Central memory CD8-positive, alpha-beta T cell (primary cell): ENCODE data around the gene SDHAF2.
"Not testable (repeated sequence)": the region's sequence is repeated elsewhere in the genome, so short reads cannot be mapped to it uniquely, and the experiment has no call there.

Experiments
- ATAC-seq: fragments of 150-1000 bp; cut with Tn5 transposase; replicated peaks from 2 replicates; pipeline ENCODE4 v1.10.0; 2022; ENCODE audit warnings: mild to moderate bottlenecking, moderate FRiP score, moderate number of reproducible peaks; ENCODE audit not compliant: poor library complexity, severe bottlenecking; ENCODE audit errors: extremely low read depth
- DNase-seq, 2 donors: peaks; one replicate each; pipeline ENCODE4 v3.0.0; 2021; ENCODE audit warnings: low spot score in 2 of 2
- H3K27ac Mint-ChIP-seq: one replicate; pipeline ENCODE4 v1.8.0; 2022; ENCODE audit warnings: low read depth, mild to moderate bottlenecking, moderate library complexity, mixed read lengths
- H3K27me3 Mint-ChIP-seq: one replicate; pipeline ENCODE4 v1.8.0; 2022; ENCODE audit warnings: mixed read lengths
- H3K36me3 Mint-ChIP-seq: one replicate; pipeline ENCODE4 v1.8.0; 2022; ENCODE audit warnings: mild to moderate bottlenecking, moderate library complexity, mixed read lengths; ENCODE audit not compliant: insufficient read depth
- H3K4me1 Mint-ChIP-seq: one replicate; pipeline ENCODE4 v1.8.0; 2022; ENCODE audit warnings: mixed read lengths
- H3K4me3 Mint-ChIP-seq: one replicate; pipeline ENCODE4 v1.8.0; 2022; ENCODE audit warnings: mild to moderate bottlenecking, moderate library complexity, mixed read lengths
- H3K9me3 Mint-ChIP-seq: one replicate; pipeline ENCODE4 v1.8.0; 2022; ENCODE audit warnings: mixed read lengths

SDHAF2 gene

GRCh38 chr11:61439615-61440014 lies 9.7 kb downstream of the SDHAF2 start:
- Mint-ChIP-seq H3K4me3 (no peak overlapping the region), H3K9me3 (no peaks in the 10 kb centered on the region), H3K27me3 (no peaks in the 10 kb centered on the region), H3K36me3 (peaks cover 61% of the 10 kb centered on the region), H3K4me1 (peaks cover 32% of the 10 kb centered on the region), H3K27ac (no peak overlapping the region)
- DNase-seq: no peak
- no peak for ATAC-seq

- no peak for DNase-seq
- Mint-ChIP-seq H3K9me3 (no peaks in the 10 kb centered on the region), H3K27ac (peak overlapping the region; percentile 81), H3K4me1 (peaks cover 20% of the 10 kb centered on the region), H3K4me3 (no peak overlapping the region), H3K36me3 (peaks cover 62% of the 10 kb centered on the region), H3K27me3 (no peaks in the 10 kb centered on the region)
- ATAC-seq: no peak
These were observed 12.7 kb downstream of the SDHAF2 start for GRCh38 chr11:61442616-61443015.

- no peak overlapping the region for H3K4me3 Mint-ChIP-seq
These were observed 15.6 kb downstream of the SDHAF2 start for GRCh38 chr11:61445516-61445915.

GRCh38 chr11:61446211-61446651 lies 16.3 kb downstream of the SDHAF2 start:
- no peaks in the 10 kb centered on the region for H3K27me3 Mint-ChIP-seq
- no peak overlapping the region for H3K4me3 Mint-ChIP-seq
- no peak overlapping the region for H3K27ac Mint-ChIP-seq
- DNase-seq (peak; percentile 19 to 36), ATAC-seq (no peak)
- H3K4me1 Mint-ChIP-seq: peaks cover 26% of the 10 kb centered on the region
- no peaks in the 10 kb centered on the region for H3K9me3 Mint-ChIP-seq
- peaks cover 48% of the 10 kb centered on the region for H3K36me3 Mint-ChIP-seq

More at GRCh38 chr11:61445516-61445915, 15.6 kb downstream of the SDHAF2 start:
- Mint-ChIP-seq H3K27ac (peak overlapping the region; percentile 35), H3K36me3 (peaks cover 52% of the 10 kb centered on the region), H3K4me1 (peaks cover 26% of the 10 kb centered on the region), H3K9me3 (no peaks in the 10 kb centered on the region), H3K27me3 (no peaks in the 10 kb centered on the region)
- ATAC-seq: no peak
- DNase-seq: no peak

- Mint-ChIP-seq H3K27me3 (no peaks in the 10 kb centered on the region), H3K27ac (no peak overlapping the region), H3K36me3 (peaks cover 38% of the 10 kb centered on the region), H3K4me1 (peaks cover 20% of the 10 kb centered on the region), H3K4me3 (no peak overlapping the region), H3K9me3 (no peaks in the 10 kb centered on the region)
- ATAC-seq: no peak
- DNase-seq: no peak
These were observed 18.0 kb downstream of the SDHAF2 start for GRCh38 chr11:61447601-61448551.

GRCh38 chr11:61448552-61448927 lies 18.6 kb downstream of the SDHAF2 start:
- Mint-ChIP-seq H3K27ac (no peak overlapping the region), H3K36me3 (peaks cover 31% of the 10 kb centered on the region), H3K4me1 (peaks cover 13% of the 10 kb centered on the region), H3K4me3 (no peak overlapping the region), H3K27me3 (no peaks in the 10 kb centered on the region), H3K9me3 (no peaks in the 10 kb centered on the region)
- no peak for DNase-seq
- ATAC-seq: no peak

- DNase-seq (no peak), ATAC-seq (no peak)
- Mint-ChIP-seq H3K27me3 (no peaks in the 10 kb centered on the region), H3K4me3 (no peak overlapping the region), H3K4me1 (peaks cover 14% of the 10 kb centered on the region), H3K27ac (no peak overlapping the region), H3K9me3 (no peaks in the 10 kb centered on the region), H3K36me3 (peaks cover 17% of the 10 kb centered on the region)
These were observed 22.9 kb downstream of the SDHAF2 start for GRCh38 chr11:61452825-61453224.

- Mint-ChIP-seq H3K27me3 (no peaks in the 10 kb centered on the region), H3K4me1 (peaks cover 11% of the 10 kb centered on the region), H3K9me3 (no peaks in the 10 kb centered on the region), H3K36me3 (peaks cover 12% of the 10 kb centered on the region), H3K27ac (no peak overlapping the region), H3K4me3 (no peak overlapping the region)
- DNase-seq (no peak), ATAC-seq (no peak)
These were observed 23.8 kb downstream of the SDHAF2 start for GRCh38 chr11:61453695-61454094.

GRCh38 chr11:61454520-61454919 lies 24.6 kb downstream of the SDHAF2 start:
- H3K4me1 Mint-ChIP-seq: peaks cover 7% of the 10 kb centered on the region
- H3K27me3 Mint-ChIP-seq: no peaks in the 10 kb centered on the region
- no peak overlapping the region for H3K4me3 Mint-ChIP-seq
- no peak for DNase-seq
- peak overlapping the region; percentile 70 for H3K27ac Mint-ChIP-seq
- no peak for ATAC-seq
- H3K36me3 Mint-ChIP-seq: peaks cover 7% of the 10 kb centered on the region
- H3K9me3 Mint-ChIP-seq: no peaks in the 10 kb centered on the region

- no peak overlapping the region for H3K4me3 Mint-ChIP-seq
- no peak for DNase-seq
- no peak overlapping the region for H3K27ac Mint-ChIP-seq
- peaks cover 14% of the 10 kb centered on the region for H3K36me3 Mint-ChIP-seq
- H3K9me3 Mint-ChIP-seq: no peaks in the 10 kb centered on the region
- H3K27me3 Mint-ChIP-seq: no peaks in the 10 kb centered on the region
- peaks cover 7% of the 10 kb centered on the region for H3K4me1 Mint-ChIP-seq
- no peak for ATAC-seq
These were observed 30.6 kb downstream of the SDHAF2 start for GRCh38 chr11:61460474-61460881.

GRCh38 chr11:61460986-61461385 lies 31.1 kb downstream of the SDHAF2 start:
- H3K4me1 Mint-ChIP-seq: peaks cover 7% of the 10 kb centered on the region
- no peak for DNase-seq
- H3K27ac Mint-ChIP-seq: no peak overlapping the region
- no peak for ATAC-seq
- peaks cover 14% of the 10 kb centered on the region for H3K36me3 Mint-ChIP-seq
- H3K27me3 Mint-ChIP-seq: no peaks in the 10 kb centered on the region
- H3K4me3 Mint-ChIP-seq: no peak overlapping the region
- no peaks in the 10 kb centered on the region for H3K9me3 Mint-ChIP-seq

GRCh38 chr11:61467602-61468001 lies 37.7 kb downstream of the SDHAF2 start:
- peaks cover 16% of the 10 kb centered on the region for H3K36me3 Mint-ChIP-seq

GRCh38 chr11:61468002-61468401 lies 38.1 kb downstream of the SDHAF2 start:
- H3K27me3 Mint-ChIP-seq: no peaks in the 10 kb centered on the region
- peaks cover 16% of the 10 kb centered on the region for H3K36me3 Mint-ChIP-seq
- H3K4me1 Mint-ChIP-seq: no peaks in the 10 kb centered on the region
- no peak for DNase-seq
- H3K4me3 Mint-ChIP-seq: no peak overlapping the region
- no peaks in the 10 kb centered on the region for H3K9me3 Mint-ChIP-seq
- H3K27ac Mint-ChIP-seq: no peak overlapping the region
- no peak for ATAC-seq

More at GRCh38 chr11:61467602-61468001, 37.7 kb downstream of the SDHAF2 start:
- not testable (repeated sequence) for ATAC-seq, DNase-seq, H3K27me3 Mint-ChIP-seq, H3K9me3 Mint-ChIP-seq, H3K4me3 Mint-ChIP-seq, H3K27ac Mint-ChIP-seq, H3K4me1 Mint-ChIP-seq
